GM12891 (cell line): ENCODE results near the gene NBEA.

Source experiments
- POLR2A ChIP-seq: IDR thresholded peaks from 2 replicates; pipeline ENCODE4 v1.6.1; 2011; ENCODE audit warnings: low read depth, low read length, control low read depth
- POLR2AphosphoS5 ChIP-seq: IDR thresholded peaks from 2 replicates; pipeline ENCODE4 v1.6.1; 2011; ENCODE audit warnings: low read depth, low read length, control low read depth

GRCh38 chr13:35720690-35721554, 778.9 kb downstream of the NBEA start:
- TF ChIP-seq POLR2A (no peak), POLR2AphosphoS5 (no peak)
